GM23248 (cell line): Measurements from ENCODE around the gene ATP5F1B. TPM values are rescaled to one million over a fixed set of nuclear protein-coding genes. Genes with fewer than 3 reads are reported as not detected.

Experiments used
- DNase-seq: peaks from one replicate; pipeline ENCODE4 v3.0.0-alpha.2; 2015
- H2AFZ ChIP-seq: fragments of 200-600 bp; sonication (generic); 2 replicates; pipeline ENCODE4 v1.6.1; 2016; ENCODE audit warnings: antibody characterized with exemption
- H3F3A ChIP-seq: fragments of 200-600 bp; sonication (generic); 2 replicates; pipeline ENCODE4 v1.6.1; 2016; ENCODE audit warnings: mild to moderate bottlenecking, antibody characterized with exemption, mixed run types; ENCODE audit not compliant: insufficient read depth
- H3K27ac ChIP-seq: fragments of 200-600 bp; sonication (generic); 2 replicates; pipeline ENCODE4 v1.5.1; 2016; ENCODE audit warnings: mild to moderate bottlenecking
- H3K27me3 ChIP-seq: fragments of 200-600 bp; sonication (generic); replicated peaks from 2 replicates; pipeline ENCODE4 v1.6.1; 2016; ENCODE audit warnings: mild to moderate bottlenecking; ENCODE audit not compliant: insufficient read depth
- H3K36me3 ChIP-seq: fragments of 200-600 bp; sonication (generic); 2 replicates; pipeline ENCODE4 v1.6.1; 2016; ENCODE audit warnings: low read depth, mild to moderate bottlenecking
- H3K4me1 ChIP-seq: fragments of 200-600 bp; sonication (generic); 2 replicates; pipeline ENCODE4 v1.6.1; 2016; ENCODE audit warnings: mild to moderate bottlenecking; ENCODE audit not compliant: insufficient read depth
- H3K4me2 ChIP-seq: fragments of 200-600 bp; sonication (generic); one replicate; pipeline ENCODE4 v1.6.1; 2016; ENCODE audit warnings: mild to moderate bottlenecking; ENCODE audit not compliant: unreplicated experiment
- H3K4me3 ChIP-seq: fragments of 200-600 bp; sonication (generic); 2 replicates; pipeline ENCODE4 v1.5.1; 2016; ENCODE audit warnings: mild to moderate bottlenecking
- H3K79me2 ChIP-seq: fragments of 200-600 bp; sonication (generic); 2 replicates; pipeline ENCODE4 v1.6.1; 2016; ENCODE audit warnings: mild to moderate bottlenecking; ENCODE audit not compliant: insufficient read depth
- H3K9ac ChIP-seq: fragments of 200-600 bp; sonication (generic); 2 replicates; pipeline ENCODE4 v1.6.1; 2016; ENCODE audit warnings: mild to moderate bottlenecking
- H3K9me2 ChIP-seq: fragments of 200-600 bp; sonication (generic); 2 replicates; pipeline ENCODE4 v1.6.1; 2016; ENCODE audit warnings: mixed run types, mild to moderate bottlenecking, moderate library complexity; ENCODE audit not compliant: insufficient read depth
- H3K9me3 ChIP-seq: fragments of 200-600 bp; sonication (generic); one replicate; pipeline ENCODE4 v1.6.1; 2017; ENCODE audit warnings: low read depth
- H4K20me1 ChIP-seq: fragments of 200-600 bp; sonication (generic); 2 replicates; pipeline ENCODE4 v1.6.0; 2016; ENCODE audit not compliant: insufficient read depth
- EZH2 ChIP-seq: fragments of 200-600 bp; sonication (generic); IDR thresholded peaks from 2 replicates; pipeline ENCODE4 v1.6.1; 2018; ENCODE audit warnings: antibody characterized with exemption, mild to moderate bottlenecking; ENCODE audit not compliant: insufficient read depth, poor library complexity, severe bottlenecking
- EZH2phosphoT487 ChIP-seq: fragments of 200-600 bp; sonication (generic); IDR thresholded peaks from 2 replicates; pipeline ENCODE4 v1.6.1; 2018; ENCODE audit warnings: antibody characterized with exemption, moderate library complexity, mild to moderate bottlenecking, low read depth; ENCODE audit not compliant: insufficient read depth
- WGBS, 2 experiments: methylation state at CpG; one replicate each; pipeline ENCODE4 v1.1.6; 2015 to 2017; ENCODE audit warnings: low lambda C conversion rate in 2 of 2, low coverage in 1 of 2; ENCODE audit errors: missing lambda C conversion rate in 2 of 2; 5-methylcytosine and 5-hydroxymethylcytosine counted together
- in situ Hi-C: fragments of 300-500 bp; cut with MboI; formaldehyde crosslinking; loops from 2 replicates; pipeline ENCODE4 v1.15.0; 2020
- polyA plus RNA-seq: library from polyadenylated mRNA; unstranded; fragments of >200 nt; fragmentation: Nextera tagmentation; extraction: Ambion mirVana; gene quantifications from 2 replicates; pipeline ENCODE4 v1.2.1, GENCODE V29; 2016
- total RNA-seq: library from RNA; depleted of rRNA; stranded (reverse); fragments of >200 nt; shearing (Covaris generic); gene quantifications from 2 replicates; pipeline ENCODE4 v1.2.3, GENCODE V29; 2014

ATP5F1B gene
- total and polyA plus RNA-seq, 2 experiments from 2014 or later = 505 to 826 TPM

DNA sequence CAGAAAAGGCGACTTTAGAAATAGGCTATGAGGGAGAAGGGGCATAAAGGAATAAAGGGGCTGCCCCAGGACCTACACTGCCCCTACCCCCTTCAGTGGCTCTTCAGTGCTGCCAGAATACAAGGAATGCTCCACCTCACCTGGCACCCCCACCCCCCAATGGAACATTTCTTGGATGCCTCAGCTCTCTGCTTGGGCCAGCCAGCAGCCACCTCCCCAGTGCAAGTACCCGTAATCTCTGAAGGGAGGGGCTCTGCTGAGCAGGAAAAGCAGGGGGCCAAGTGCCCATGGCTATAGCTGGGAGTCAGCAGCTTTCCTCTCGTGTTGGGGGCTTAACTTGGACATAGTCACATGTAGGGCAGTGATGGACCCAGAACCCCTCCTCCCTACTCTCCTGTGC, 49.0 kb downstream of the ATP5F1B start:
- Histone ChIP-seq H3F3A (peaks cover 68% of the 10 kb centered on the region), H3K9me3 (no peaks in the 10 kb centered on the region), H3K27me3 (no peaks in the 10 kb centered on the region), H3K4me3 (no peak overlapping the region), H3K9me2 (no peaks in the 10 kb centered on the region), H3K27ac (peak overlapping the region; percentile 31), H3K79me2 (peaks cover 3% of the 10 kb centered on the region; the same call in 1 of the 2 replicates), H3K4me1 (peaks cover 27% of the 10 kb centered on the region), H3K4me2 (no peak overlapping the region), H3K9ac (no peak overlapping the region), H2AFZ (no peak overlapping the region), H4K20me1 (no peaks in the 10 kb centered on the region), H3K36me3 (peaks cover 41% of the 10 kb centered on the region)
- TF ChIP-seq EZH2 (no peak), EZH2phosphoT487 (no peak)
- in situ Hi-C loops = no loop called here
- no peak for DNase-seq
- WGBS, 2 experiments = 76 to 79% methylated on average over 3 of the region's 3 CpGs

DNA sequence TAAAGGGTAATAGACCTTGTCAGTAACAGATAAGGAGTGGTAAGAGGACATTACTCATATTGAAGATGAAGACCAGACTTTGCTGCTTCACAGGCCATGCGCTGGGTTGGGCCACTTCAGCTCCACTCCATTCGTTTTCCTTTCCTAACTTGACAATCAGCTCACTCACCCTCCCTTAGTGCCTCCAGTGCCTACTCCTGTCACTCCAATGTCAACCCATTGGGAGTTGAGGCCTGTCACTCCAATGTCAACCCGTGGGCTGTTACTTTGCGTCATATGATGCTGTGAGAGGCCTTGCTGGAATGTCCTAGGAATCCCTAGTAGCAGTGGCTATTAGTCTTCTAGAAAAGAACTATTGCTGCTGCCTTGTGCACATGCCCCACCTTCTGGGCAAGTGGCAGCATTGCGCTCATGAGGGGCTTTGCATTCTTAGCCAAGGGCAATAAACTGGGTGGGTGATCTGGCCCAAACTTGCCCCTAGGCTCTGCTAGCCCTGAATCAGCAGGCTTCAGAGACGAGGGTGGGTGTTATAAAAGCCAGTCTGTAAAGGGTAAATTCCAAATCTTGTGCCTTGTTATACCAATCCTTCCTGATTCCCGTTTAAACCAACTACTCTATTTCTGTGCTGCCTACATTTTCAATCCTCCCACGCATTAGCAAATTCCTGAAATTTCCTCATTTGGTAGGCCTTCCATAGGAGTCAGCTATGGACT, 51.7 kb downstream of the ATP5F1B start:
- peak overlapping the region; percentile 74 for H3K27ac ChIP-seq
- no peak overlapping the region for H2AFZ ChIP-seq
- in situ Hi-C loops = no loop called here
- peak; percentile 90 for DNase-seq
- peaks cover 90% of the 10 kb centered on the region for H3F3A ChIP-seq
- peaks cover 3% of the 10 kb centered on the region; the same call in 1 of the 2 replicates for H3K79me2 ChIP-seq
- H3K9me2 ChIP-seq = no peaks in the 10 kb centered on the region
- no peaks in the 10 kb centered on the region for H4K20me1 ChIP-seq
- no peaks in the 10 kb centered on the region for H3K9me3 ChIP-seq
- TF ChIP-seq EZH2phosphoT487 (no peak), EZH2 (no peak)
- no peaks in the 10 kb centered on the region for H3K27me3 ChIP-seq
- H3K4me1 ChIP-seq = peaks cover 35% of the 10 kb centered on the region
- peaks cover 30% of the 10 kb centered on the region for H3K36me3 ChIP-seq
- H3K4me2 ChIP-seq = peak overlapping the region; percentile 55
- no peak overlapping the region for H3K4me3 ChIP-seq
- peak overlapping the region; percentile 39 for H3K9ac ChIP-seq
- WGBS, 2 experiments = 18 to 20% methylated on average over 8 of the region's 8 CpGs

DNA sequence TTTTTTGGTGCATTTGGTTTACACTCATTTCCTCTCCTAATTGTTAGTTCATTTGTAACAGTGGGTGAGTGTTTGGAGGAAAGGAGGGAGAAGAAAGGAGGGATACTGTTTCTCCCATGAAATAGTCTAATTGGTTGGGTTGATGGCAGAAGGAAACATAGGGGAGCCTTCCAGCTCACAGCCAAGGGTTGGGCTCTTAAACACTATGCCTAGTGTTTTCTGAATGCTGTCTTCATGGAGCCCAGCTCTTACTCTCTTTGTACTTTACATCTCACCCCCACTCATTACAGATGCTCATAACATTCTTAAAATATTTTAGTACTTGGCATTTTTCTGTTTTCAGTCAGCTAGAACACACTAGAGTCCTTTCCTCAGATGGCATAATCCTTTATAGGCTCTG, 53.8 kb downstream of the ATP5F1B start:
- no peaks in the 10 kb centered on the region for H3K27me3 ChIP-seq
- H3K27ac ChIP-seq = peak overlapping the region; percentile 74
- no peaks in the 10 kb centered on the region for H4K20me1 ChIP-seq
- no peak overlapping the region for H3K4me3 ChIP-seq
- in situ Hi-C loops = no loop called here
- H3K36me3 ChIP-seq = peaks cover 36% of the 10 kb centered on the region
- DNase-seq = peak; percentile 50
- no peaks in the 10 kb centered on the region for H3K79me2 ChIP-seq
- no peaks in the 10 kb centered on the region for H3K9me2 ChIP-seq
- no peak overlapping the region for H2AFZ ChIP-seq
- H3K4me1 ChIP-seq = peaks cover 35% of the 10 kb centered on the region
- H3K9me3 ChIP-seq = no peaks in the 10 kb centered on the region
- 0 out of 2 replicates have a peak overlapping the region, but pooled peaks have one; percentile 16 for H3K9ac ChIP-seq
- peak overlapping the region; percentile 51 for H3K4me2 ChIP-seq
- TF ChIP-seq EZH2 (no peak), EZH2phosphoT487 (no peak)
- peaks cover 71% of the 10 kb centered on the region for H3F3A ChIP-seq

GRCh38 chr12:56591126-56591525, 54.7 kb downstream of the ATP5F1B start:
- H3K4me2 ChIP-seq = no peak overlapping the region
- no peaks in the 10 kb centered on the region for H3K9me3 ChIP-seq
- H4K20me1 ChIP-seq = no peaks in the 10 kb centered on the region
- H3K9ac ChIP-seq = no peak overlapping the region
- DNase-seq = no peak
- no peak overlapping the region for H3K4me3 ChIP-seq
- H3K4me1 ChIP-seq = peaks cover 43% of the 10 kb centered on the region
- peaks cover 38% of the 10 kb centered on the region for H3K36me3 ChIP-seq
- no peak overlapping the region for H2AFZ ChIP-seq
- no peaks in the 10 kb centered on the region for H3K9me2 ChIP-seq
- in situ Hi-C loops = no loop called here
- H3F3A ChIP-seq = peaks cover 75% of the 10 kb centered on the region
- no peaks in the 10 kb centered on the region for H3K79me2 ChIP-seq
- TF ChIP-seq EZH2 (no peak), EZH2phosphoT487 (no peak)
- H3K27me3 ChIP-seq = no peaks in the 10 kb centered on the region
- H3K27ac ChIP-seq = peak overlapping the region; percentile 74
- 96 to 97% methylated on average over 5 of the region's 5 CpGs for WGBS, 2 experiments
